Measurements from ENCODE around the gene WRAP73.

Gene WRAP73

DNA sequence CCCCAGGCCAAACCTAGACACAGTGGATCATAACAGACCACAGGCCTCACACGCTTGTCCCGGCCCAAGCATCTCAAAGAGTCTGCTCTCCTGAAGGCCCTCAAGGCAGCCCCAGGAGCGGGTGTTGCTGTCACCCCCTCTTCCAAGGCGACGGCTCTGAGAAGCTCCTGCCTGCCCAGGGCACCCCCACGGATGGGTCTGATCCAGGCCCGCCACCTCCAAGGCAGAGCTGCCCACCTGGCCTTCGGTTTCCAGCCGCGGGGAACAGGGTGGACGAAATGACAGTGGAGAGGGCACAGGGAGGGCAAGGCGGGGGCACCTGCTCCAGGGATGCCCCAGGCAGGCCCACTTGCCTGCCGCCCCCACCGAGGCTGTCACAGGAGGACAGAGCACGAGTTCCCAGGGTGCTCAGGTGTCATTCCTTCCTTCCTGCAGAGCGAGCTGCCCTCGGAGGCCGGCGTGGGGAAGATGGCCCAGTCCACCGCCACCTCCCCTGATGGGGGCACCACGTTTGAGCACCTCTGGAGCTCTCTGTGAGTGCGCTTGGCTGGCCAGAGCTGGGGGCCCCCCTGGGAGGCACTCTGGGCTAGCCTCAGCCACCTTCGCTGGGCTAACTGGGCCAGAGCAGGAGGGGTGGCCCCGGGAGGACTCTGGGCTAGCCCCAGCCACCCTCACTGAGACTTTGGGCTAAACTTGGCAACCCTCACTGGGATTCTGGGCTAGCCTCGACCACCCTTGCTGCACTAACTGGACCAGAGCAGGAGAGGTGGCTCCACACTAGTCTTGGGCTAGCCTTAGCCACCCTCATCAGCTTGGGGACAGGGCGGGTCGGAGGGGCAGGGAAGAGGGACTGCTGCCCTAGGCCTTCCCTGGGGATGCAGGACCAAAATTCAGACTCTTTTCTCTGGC lies 32.2 kb upstream of the WRAP73 start:
- 89 to 90% methylated on average over 27 of the region's 27 CpGs for WGBS, 2 experiments
- Histone ChIP-seq H3K36me3 (ENCODE audit: control insufficient read depth, insufficient read depth, low read length) (no peaks in the 10 kb centered on the region), H3K4me3 (ENCODE audit: insufficient read depth, low read depth, low read length) (no peak overlapping the region), H3K4me1 (ENCODE audit: control insufficient read depth, insufficient read depth, low read length) (no peaks in the 10 kb centered on the region), H3K27me3 (ENCODE audit: control insufficient read depth, insufficient read depth, low read length, poor library complexity, severe bottlenecking) (peaks cover 33% of the 10 kb centered on the region), H3K9me3 (ENCODE audit: control insufficient read depth, low read length) (no peaks in the 10 kb centered on the region), H3K27ac (ENCODE audit: insufficient read depth, low read depth, low read length, poor library complexity, severe bottlenecking) (no peak overlapping the region)

DNA sequence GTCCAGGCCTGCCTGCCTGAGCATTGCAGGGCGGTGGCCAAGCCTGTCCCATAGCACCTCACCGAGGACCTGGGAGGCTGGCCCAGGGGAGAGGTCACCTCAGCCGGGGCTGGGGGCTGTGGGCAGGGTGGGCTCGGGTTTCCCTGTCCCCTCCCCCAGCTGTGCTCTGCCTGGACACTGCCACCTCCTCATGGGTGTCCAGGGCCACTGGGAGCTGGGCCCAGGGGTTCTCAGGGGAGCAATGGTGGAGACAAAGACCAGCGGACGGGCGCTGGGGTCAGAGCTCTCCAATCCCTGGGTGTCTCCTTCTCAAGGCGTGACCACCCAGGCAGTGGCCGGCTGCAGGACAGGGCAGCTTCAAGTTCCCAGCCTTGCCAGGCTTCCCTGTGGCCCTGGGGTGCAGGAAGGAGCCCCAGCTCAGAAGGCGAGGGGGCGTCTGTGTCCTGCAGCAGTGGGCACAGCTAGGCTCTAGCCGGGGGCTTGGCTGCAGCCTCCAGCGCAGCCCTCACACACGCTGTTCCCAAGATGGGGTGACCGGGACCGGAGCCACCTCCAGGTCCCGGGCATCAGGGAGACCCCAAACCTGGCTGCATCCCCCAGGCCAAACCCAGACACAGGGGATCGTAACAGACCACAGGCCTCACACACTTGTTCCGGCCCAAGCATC lies 31.5 kb upstream of the WRAP73 start:
- H3K9me3 ChIP-seq (ENCODE audit: control insufficient read depth, low read length) = no peaks in the 10 kb centered on the region
- 89 to 90% methylated on average over 19 of the region's 19 CpGs for WGBS, 2 experiments
- no peak overlapping the region for H3K27ac ChIP-seq (ENCODE audit: insufficient read depth, low read depth, low read length, poor library complexity, severe bottlenecking)
- H3K4me1 ChIP-seq (ENCODE audit: control insufficient read depth, insufficient read depth, low read length) = no peaks in the 10 kb centered on the region
- no peaks in the 10 kb centered on the region for H3K36me3 ChIP-seq (ENCODE audit: control insufficient read depth, insufficient read depth, low read length)
- H3K27me3 ChIP-seq (ENCODE audit: control insufficient read depth, insufficient read depth, low read length, poor library complexity, severe bottlenecking) = peaks cover 33% of the 10 kb centered on the region
- H3K4me3 ChIP-seq (ENCODE audit: insufficient read depth, low read depth, low read length) = no peak overlapping the region

DNA sequence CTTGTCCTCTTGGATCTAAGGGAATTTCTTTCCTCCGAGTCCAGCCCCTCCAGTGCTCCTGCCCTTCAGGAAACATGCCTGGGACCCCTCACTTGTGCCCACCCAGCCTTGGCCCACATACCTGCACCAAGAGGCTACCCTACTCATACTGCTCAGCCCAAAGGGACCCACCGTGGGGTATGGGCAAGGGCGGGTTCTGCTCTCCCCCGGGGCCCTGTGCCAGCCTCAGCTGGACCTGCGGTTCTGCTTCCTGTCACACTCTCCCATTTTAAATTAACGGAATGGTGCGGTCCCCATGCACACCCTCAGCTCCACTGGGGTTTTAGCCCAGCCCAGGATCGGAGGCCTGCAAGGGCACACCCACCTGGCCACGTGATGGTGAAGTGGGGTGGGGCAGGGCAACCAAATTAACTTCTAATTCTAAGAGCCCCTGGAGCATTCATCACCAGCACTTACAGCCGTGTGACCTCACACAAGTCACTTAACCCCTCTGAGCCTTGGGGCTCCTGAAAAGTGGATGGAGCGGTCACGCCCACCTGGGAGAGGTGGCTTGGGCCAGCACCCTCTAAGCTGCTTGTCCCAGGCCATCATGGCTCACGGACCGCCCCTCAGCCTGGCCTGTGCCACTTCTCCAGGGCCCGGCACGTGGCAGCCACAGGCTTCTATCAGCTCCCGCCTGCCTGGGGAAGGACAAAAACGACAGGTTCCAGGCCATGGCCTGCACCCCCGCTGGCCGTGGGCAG lies 30.8 kb upstream of the WRAP73 start:
- Histone ChIP-seq H3K4me1 (ENCODE audit: control insufficient read depth, insufficient read depth, low read length) (no peaks in the 10 kb centered on the region), H3K36me3 (ENCODE audit: control insufficient read depth, insufficient read depth, low read length) (no peaks in the 10 kb centered on the region), H3K27ac (ENCODE audit: insufficient read depth, low read depth, low read length, poor library complexity, severe bottlenecking) (no peak overlapping the region), H3K9me3 (ENCODE audit: control insufficient read depth, low read length) (no peaks in the 10 kb centered on the region), H3K27me3 (ENCODE audit: control insufficient read depth, insufficient read depth, low read length, poor library complexity, severe bottlenecking) (peaks cover 28% of the 10 kb centered on the region), H3K4me3 (ENCODE audit: insufficient read depth, low read depth, low read length) (no peak overlapping the region)
- WGBS, 2 experiments = 81 to 85% methylated on average over 20 of the region's 20 CpGs

DNA sequence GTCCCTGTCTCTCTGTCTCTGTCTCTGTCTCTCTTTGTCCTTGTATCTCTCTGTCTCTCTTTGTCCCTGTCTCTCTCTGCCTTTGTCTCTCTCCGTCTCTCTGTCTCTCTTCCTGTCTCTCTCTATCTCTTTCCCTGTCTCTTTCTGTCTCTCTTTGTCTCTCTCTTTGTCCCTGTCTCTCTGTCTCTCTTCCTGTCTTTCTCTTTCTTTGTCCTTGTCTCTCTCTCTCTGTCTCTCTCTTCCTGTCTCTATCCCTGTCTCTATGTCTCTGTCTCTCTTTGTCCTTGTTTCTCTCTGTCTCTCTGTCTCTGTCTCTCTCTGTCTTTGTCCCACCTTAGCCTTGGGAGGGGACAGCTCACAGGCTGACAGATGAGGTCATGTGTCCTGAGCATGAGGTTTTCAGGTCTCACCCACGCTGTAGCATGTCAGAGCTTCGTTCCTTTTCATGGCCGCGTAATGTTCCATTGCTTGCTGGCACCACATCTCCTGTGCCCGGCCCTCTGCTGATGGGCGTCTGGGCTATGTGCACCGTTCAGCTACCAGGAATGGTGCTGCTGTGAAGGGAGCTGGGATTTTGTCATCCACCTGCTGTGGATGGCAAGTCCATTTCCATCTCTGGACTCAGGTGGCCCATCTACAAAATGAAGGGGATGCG lies 30.0 kb upstream of the WRAP73 start:
- Histone ChIP-seq H3K9me3 (ENCODE audit: control insufficient read depth, low read length) (no peaks in the 10 kb centered on the region), H3K27ac (ENCODE audit: insufficient read depth, low read depth, low read length, poor library complexity, severe bottlenecking) (no peak overlapping the region), H3K27me3 (ENCODE audit: control insufficient read depth, insufficient read depth, low read length, poor library complexity, severe bottlenecking) (peaks cover 21% of the 10 kb centered on the region), H3K36me3 (ENCODE audit: control insufficient read depth, insufficient read depth, low read length) (no peaks in the 10 kb centered on the region), H3K4me1 (ENCODE audit: control insufficient read depth, insufficient read depth, low read length) (no peaks in the 10 kb centered on the region), H3K4me3 (ENCODE audit: insufficient read depth, low read depth, low read length) (no peak overlapping the region)
- 94% methylated on average over 9 of the region's 9 CpGs for WGBS, 2 experiments

DNA sequence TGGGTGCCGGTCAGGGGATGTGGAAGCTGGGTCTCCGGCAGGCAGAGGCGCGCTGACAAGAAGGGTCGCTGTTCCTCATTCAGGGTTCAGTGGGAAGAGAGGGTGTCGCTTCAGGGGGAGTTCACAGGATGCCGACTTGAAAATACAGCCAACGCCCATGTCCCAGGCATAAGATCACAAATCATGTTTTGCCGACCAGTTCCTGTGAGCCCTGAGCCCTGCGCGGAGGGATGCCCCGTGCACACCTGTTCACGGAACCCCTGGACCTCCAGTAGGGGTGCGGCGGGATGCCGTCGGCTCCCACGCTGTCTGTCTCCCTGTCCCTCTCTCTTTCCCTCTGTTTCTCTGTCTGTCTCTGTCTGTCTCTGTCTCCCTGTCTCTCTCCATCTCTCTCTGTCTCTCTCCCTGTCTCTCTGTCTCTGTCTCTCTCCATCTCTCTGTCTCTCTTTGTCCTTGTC lies 29.2 kb upstream of the WRAP73 start:
- H3K36me3 ChIP-seq (ENCODE audit: control insufficient read depth, insufficient read depth, low read length) = no peaks in the 10 kb centered on the region
- no peaks in the 10 kb centered on the region for H3K9me3 ChIP-seq (ENCODE audit: control insufficient read depth, low read length)
- no peaks in the 10 kb centered on the region for H3K4me1 ChIP-seq (ENCODE audit: control insufficient read depth, insufficient read depth, low read length)
- no peak overlapping the region for H3K27ac ChIP-seq (ENCODE audit: insufficient read depth, low read depth, low read length, poor library complexity, severe bottlenecking)
- no peak overlapping the region for H3K4me3 ChIP-seq (ENCODE audit: insufficient read depth, low read depth, low read length)
- peaks cover 13% of the 10 kb centered on the region for H3K27me3 ChIP-seq (ENCODE audit: control insufficient read depth, insufficient read depth, low read length, poor library complexity, severe bottlenecking)
- WGBS, 2 experiments = 89 to 90% methylated on average over 18 of the region's 18 CpGs

DNA sequence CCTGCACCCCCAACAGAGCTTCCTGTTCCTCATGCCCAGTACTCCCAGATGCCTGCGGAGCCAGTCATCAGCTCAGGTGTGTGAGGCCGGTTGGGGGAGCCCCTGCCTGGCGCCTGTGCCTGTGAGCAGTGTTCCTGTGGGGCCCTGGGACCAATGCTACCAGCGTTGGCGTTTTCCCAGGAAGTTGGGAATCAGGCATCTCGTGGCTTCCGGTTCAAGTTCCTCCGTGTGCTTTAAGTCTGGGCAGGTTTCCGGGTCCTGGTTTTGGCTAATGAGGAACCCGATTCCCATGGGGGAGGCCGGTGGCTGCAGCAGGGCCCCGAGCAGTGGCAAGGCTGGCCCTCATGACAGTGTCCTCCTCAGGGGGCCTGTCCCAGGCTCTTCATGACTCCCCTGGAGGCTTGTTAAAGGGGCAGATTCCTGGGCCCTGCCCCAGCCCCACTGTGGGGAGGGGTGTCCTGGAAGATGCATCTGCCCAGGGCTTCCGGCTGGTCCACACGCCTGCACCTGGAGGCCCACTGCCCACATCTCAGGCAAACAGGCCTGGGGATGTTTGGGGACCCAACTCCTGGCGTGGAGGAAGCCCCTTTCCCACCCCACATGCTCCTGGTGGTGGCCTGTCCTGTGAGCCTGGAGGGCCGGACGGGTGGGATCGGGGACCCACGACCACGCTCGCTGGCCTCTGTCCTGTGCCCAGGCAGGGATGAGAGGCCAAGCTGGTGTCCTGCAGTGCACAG lies 28.6 kb upstream of the WRAP73 start:
- Histone ChIP-seq H3K36me3 (ENCODE audit: control insufficient read depth, insufficient read depth, low read length) (no peaks in the 10 kb centered on the region), H3K27me3 (ENCODE audit: control insufficient read depth, insufficient read depth, low read length, poor library complexity, severe bottlenecking) (peaks cover 7% of the 10 kb centered on the region), H3K4me1 (ENCODE audit: control insufficient read depth, insufficient read depth, low read length) (no peaks in the 10 kb centered on the region), H3K9me3 (ENCODE audit: control insufficient read depth, low read length) (no peaks in the 10 kb centered on the region), H3K27ac (ENCODE audit: insufficient read depth, low read depth, low read length, poor library complexity, severe bottlenecking) (no peak overlapping the region), H3K4me3 (ENCODE audit: insufficient read depth, low read depth, low read length) (no peak overlapping the region)
- WGBS, 2 experiments = 78 to 82% methylated on average over 21 of the region's 21 CpGs

DNA sequence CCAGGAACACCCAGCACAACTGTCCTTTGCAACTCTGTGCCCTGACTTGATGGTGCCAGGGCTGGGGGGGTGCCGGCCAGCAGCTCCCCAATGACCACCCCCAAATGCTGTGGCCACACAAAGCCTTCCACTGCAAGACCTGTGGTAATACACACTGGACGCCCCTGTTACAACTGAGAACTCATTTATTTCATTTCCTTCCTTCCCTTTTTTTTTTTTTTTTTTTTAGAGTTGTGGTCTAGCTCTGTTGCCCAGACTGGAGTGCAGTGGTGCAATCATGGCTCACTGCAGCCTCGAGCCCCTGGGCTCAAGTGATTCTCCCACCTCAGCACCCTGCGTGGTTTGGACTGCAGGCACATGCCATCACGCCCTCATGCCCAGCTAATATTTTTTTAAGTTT lies 27.6 kb upstream of the WRAP73 start:
- Histone ChIP-seq H3K4me1 (ENCODE audit: control insufficient read depth, insufficient read depth, low read length) (no peaks in the 10 kb centered on the region), H3K27ac (ENCODE audit: insufficient read depth, low read depth, low read length, poor library complexity, severe bottlenecking) (no peak overlapping the region), H3K4me3 (ENCODE audit: insufficient read depth, low read depth, low read length) (no peak overlapping the region), H3K27me3 (ENCODE audit: control insufficient read depth, insufficient read depth, low read length, poor library complexity, severe bottlenecking) (no peaks in the 10 kb centered on the region), H3K36me3 (ENCODE audit: control insufficient read depth, insufficient read depth, low read length) (no peaks in the 10 kb centered on the region), H3K9me3 (ENCODE audit: control insufficient read depth, low read length) (no peaks in the 10 kb centered on the region)
- WGBS, 2 experiments = 76 to 81% methylated on average over 5 of the region's 5 CpGs

DNA sequence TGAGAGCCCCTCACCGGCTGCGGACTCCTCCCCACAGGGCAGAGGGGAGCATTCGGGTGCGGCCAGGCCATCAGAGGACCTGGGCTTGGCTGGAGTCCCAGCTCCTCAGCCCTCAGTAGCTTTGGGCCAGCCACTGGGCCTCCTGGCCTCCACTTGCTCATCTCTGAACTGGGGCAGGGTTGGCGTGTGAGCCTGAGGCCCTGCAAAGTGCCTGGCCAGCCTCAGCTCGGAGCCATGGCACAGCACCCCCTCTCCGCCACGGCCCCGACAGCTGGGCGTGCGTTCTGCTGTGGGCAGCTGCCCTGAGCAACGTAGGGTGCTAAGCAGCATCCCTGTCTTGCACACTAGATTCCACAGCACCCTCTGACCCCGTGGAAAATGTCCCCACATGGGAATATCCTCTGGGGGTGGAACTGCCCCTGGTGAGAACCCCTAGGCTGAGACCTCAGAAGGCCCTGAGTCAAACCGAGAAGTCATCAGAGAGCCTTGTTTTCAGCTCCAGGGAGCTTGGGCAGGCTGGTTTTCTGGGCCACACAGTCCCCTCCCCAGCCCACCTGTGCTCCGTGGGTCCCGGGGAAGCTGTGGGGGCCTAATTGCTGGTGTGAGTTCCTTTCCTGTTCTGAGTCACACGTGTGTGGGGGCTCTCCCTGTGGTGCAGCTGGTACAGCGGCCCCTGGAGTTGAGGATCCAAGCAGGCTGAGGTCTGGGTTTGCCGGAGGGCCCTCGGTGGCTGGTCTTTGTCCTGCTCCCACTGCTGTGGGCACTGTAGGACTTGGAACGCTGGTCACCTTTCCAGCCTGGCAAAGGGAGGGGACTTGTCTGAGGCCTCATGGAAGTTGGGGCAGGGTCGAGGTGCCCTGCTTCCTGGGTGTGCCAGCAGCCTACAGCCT lies 26.9 kb upstream of the WRAP73 start:
- Histone ChIP-seq H3K4me3 (ENCODE audit: insufficient read depth, low read depth, low read length) (no peak overlapping the region), H3K9me3 (ENCODE audit: control insufficient read depth, low read length) (no peaks in the 10 kb centered on the region), H3K27me3 (ENCODE audit: control insufficient read depth, insufficient read depth, low read length, poor library complexity, severe bottlenecking) (peaks cover 5% of the 10 kb centered on the region), H3K36me3 (ENCODE audit: control insufficient read depth, insufficient read depth, low read length) (no peaks in the 10 kb centered on the region), H3K4me1 (ENCODE audit: control insufficient read depth, insufficient read depth, low read length) (no peaks in the 10 kb centered on the region), H3K27ac (ENCODE audit: insufficient read depth, low read depth, low read length, poor library complexity, severe bottlenecking) (no peak overlapping the region)
- WGBS, 2 experiments = 83 to 88% methylated on average over 22 of the region's 22 CpGs

DNA sequence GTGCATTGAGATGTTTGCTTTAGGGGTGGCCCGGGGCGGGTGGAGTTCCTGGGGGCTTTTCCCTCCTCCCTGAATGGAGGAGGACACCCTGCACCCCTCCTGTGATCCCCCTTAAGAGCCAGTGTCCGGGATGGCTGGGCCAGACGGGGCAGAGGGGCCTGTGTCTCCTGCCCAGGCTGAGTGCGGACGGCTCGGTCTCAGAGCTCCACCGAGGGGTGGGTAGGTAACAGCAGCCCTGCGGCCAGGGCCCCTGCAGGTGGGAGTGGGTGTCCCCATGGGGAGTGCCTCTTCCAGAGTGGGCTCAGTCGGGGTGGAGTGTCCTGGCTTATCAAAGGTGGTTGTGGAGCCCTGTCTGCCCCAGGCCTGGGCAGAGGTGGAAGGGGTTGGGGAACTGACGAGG lies 25.5 kb upstream of the WRAP73 start:
- Histone ChIP-seq H3K27ac (ENCODE audit: insufficient read depth, low read depth, low read length, poor library complexity, severe bottlenecking) (no peak overlapping the region), H3K9me3 (ENCODE audit: control insufficient read depth, low read length) (no peaks in the 10 kb centered on the region), H3K36me3 (ENCODE audit: control insufficient read depth, insufficient read depth, low read length) (no peaks in the 10 kb centered on the region), H3K27me3 (ENCODE audit: control insufficient read depth, insufficient read depth, low read length, poor library complexity, severe bottlenecking) (peaks cover 16% of the 10 kb centered on the region), H3K4me3 (ENCODE audit: insufficient read depth, low read depth, low read length) (no peak overlapping the region), H3K4me1 (ENCODE audit: control insufficient read depth, insufficient read depth, low read length) (no peaks in the 10 kb centered on the region)
- WGBS, 2 experiments = 90 to 91% methylated on average over 11 of the region's 11 CpGs
